Left renal pelvis (tissue), 4 donors: Measurements from ENCODE around the gene SMIM1. TPM values are rescaled to one million over a fixed set of nuclear protein-coding genes. Genes with fewer than 3 reads are reported as not detected.

Source experiments
- DNase-seq, 4 donors: peaks; one replicate each; pipeline ENCODE4 v3.0.0-alpha.2; 2013; ENCODE audit warnings: low read depth in 4 of 4, low spot score in 3 of 4
- polyA plus RNA-seq, 4 donors: library from polyadenylated mRNA; unstranded; fragments of 120-200 nt; gene quantifications; one replicate each; pipeline ENCODE4 v1.2.1, GENCODE V29; 2013; ENCODE audit not compliant: insufficient read length in 4 of 4

Gene SMIM1
- polyA plus RNA-seq, 4 donors: 5.3 to 22.8 (median 8.8) TPM

GRCh38 chr1:3775490-3776230 lies 3.1 kb downstream of the SMIM1 start:
- peak in 1 of 4 donors; percentile 49 for DNase-seq

- DNase-seq: no peak
These were observed 3.8 kb downstream of the SMIM1 start for GRCh38 chr1:3776231-3776961.

GRCh38 chr1:3777078-3777547 lies 4.6 kb downstream of the SMIM1 start:
- DNase-seq: no peak

GRCh38 chr1:3777647-3778589 lies 5.4 kb downstream of the SMIM1 start:
- no peak for DNase-seq

GRCh38 chr1:3778590-3779264 lies 6.2 kb downstream of the SMIM1 start:
- DNase-seq: no peak

GRCh38 chr1:3779265-3779911 lies 6.8 kb downstream of the SMIM1 start:
- DNase-seq: no peak

- DNase-seq: no peak
These were observed 7.4 kb downstream of the SMIM1 start for GRCh38 chr1:3779912-3780416.

GRCh38 chr1:3780901-3781300 lies 8.4 kb downstream of the SMIM1 start:
- no peak for DNase-seq

GRCh38 chr1:3783651-3784474 lies 11.3 kb downstream of the SMIM1 start:
- no peak for DNase-seq

- DNase-seq: no peak
These were observed 12.5 kb downstream of the SMIM1 start for GRCh38 chr1:3785045-3785444.

- DNase-seq: no peak
These were observed 13.1 kb downstream of the SMIM1 start for GRCh38 chr1:3785456-3786157.

- DNase-seq: no peak
These were observed 14.2 kb downstream of the SMIM1 start for GRCh38 chr1:3786468-3787348.

GRCh38 chr1:3787349-3787715 lies 14.8 kb downstream of the SMIM1 start:
- DNase-seq: no peak

- no peak for DNase-seq
These were observed 15.4 kb downstream of the SMIM1 start for GRCh38 chr1:3787745-3788605.

- no peak for DNase-seq
These were observed 16.3 kb downstream of the SMIM1 start for GRCh38 chr1:3788756-3789420.
